PC-3 (cell line): ENCODE results near the gene UNC5B. TPM values are rescaled to one million over a fixed set of nuclear protein-coding genes. Genes with fewer than 3 reads are reported as not detected.

Experiments used
- ATAC-seq: fragments of 200-7000 bp; cut with Tn5 transposase; 2 replicates; pipeline ENCODE4 v1.9.1; 2020; ENCODE audit warnings: mild to moderate bottlenecking, moderate library complexity
- BruUV-seq: library from RNA; stranded (reverse); fragments of 400-500 nt; replicated peaks from 2 replicates; lab custom pipeline; 2021; lab: Mats Ljungman, UMichigan
- CTCF ChIA-PET: fragments of 300-600 bp; sonication (Branson Sonifier 250); formaldehyde crosslinking; loops from one replicate; lab custom pipeline; 2022; ENCODE audit warnings: antibody characterized with exemption; lab: Charles Lee
- POLR2A ChIA-PET: fragments of 300-600 bp; sonication (Branson Sonifier 250); formaldehyde crosslinking; loops from one replicate; lab custom pipeline; 2022; ENCODE audit warnings: antibody characterized with exemption; ENCODE audit not compliant: unreplicated experiment; lab: Charles Lee
- DNase-seq: peaks from one replicate; pipeline ENCODE4 v3.0.0-alpha.2; 2015
- H2AFZ ChIP-seq: fragments of 300-600 bp; sonication (generic); 2 replicates; pipeline ENCODE4 v1.6.0; 2016; ENCODE audit warnings: antibody characterized with exemption, low read length
- H3F3A ChIP-seq: fragments of 300-600 bp; sonication (generic); one replicate; pipeline ENCODE4 v1.6.0; 2017; ENCODE audit warnings: antibody characterized with exemption, low read length, control low read depth, mild to moderate bottlenecking; ENCODE audit not compliant: unreplicated experiment
- H3K27ac ChIP-seq: fragments of 300-600 bp; sonication (generic); 2 replicates; pipeline ENCODE4 v1.5.1; 2016; ENCODE audit warnings: mild to moderate bottlenecking, low read length
- H3K27me3 ChIP-seq: fragments of 300-600 bp; sonication (generic); 2 replicates; pipeline ENCODE4 v1.6.1; 2016; ENCODE audit warnings: low read length, mixed read lengths
- H3K36me3 ChIP-seq: fragments of 300-600 bp; sonication (generic); 2 replicates; pipeline ENCODE4 v1.6.1; 2016; ENCODE audit warnings: low read depth, mixed run types, low read length, mixed read lengths
- H3K4me1 ChIP-seq: fragments of 300-600 bp; sonication (generic); 2 replicates; pipeline ENCODE4 v1.5.1; 2016; ENCODE audit warnings: low read length; ENCODE audit not compliant: insufficient read depth
- H3K4me2 ChIP-seq: fragments of 300-600 bp; sonication (generic); 2 replicates; pipeline ENCODE4 v1.6.0; 2016; ENCODE audit warnings: low read length
- H3K4me3 ChIP-seq: fragments of 300-600 bp; sonication (generic); 2 replicates; pipeline ENCODE4 v1.5.1; 2016; ENCODE audit warnings: mild to moderate bottlenecking, low read length, mixed read lengths
- H3K79me2 ChIP-seq: fragments of 300-600 bp; sonication (generic); 2 replicates; pipeline ENCODE4 v1.6.1; 2017; ENCODE audit warnings: low read length, mixed read lengths
- H3K9ac ChIP-seq: fragments of 300-600 bp; sonication (generic); 2 replicates; pipeline ENCODE4 v1.6.0; 2016; ENCODE audit warnings: mild to moderate bottlenecking, low read length
- H3K9me2 ChIP-seq: fragments of 300-600 bp; sonication (generic); replicated peaks from 2 replicates; pipeline ENCODE4 v1.6.1; 2016; ENCODE audit warnings: mixed run types, low read length, mixed read lengths
- H3K9me3 ChIP-seq: fragments of 300-600 bp; sonication (generic); 2 replicates; pipeline ENCODE4 v1.6.1; 2016; ENCODE audit warnings: low read length, mixed read lengths
- H4K20me1 ChIP-seq: fragments of 300-600 bp; sonication (generic); 2 replicates; pipeline ENCODE4 v1.6.1; 2016; ENCODE audit warnings: low read length, mixed read lengths
- CTCF ChIP-seq: fragments of 300-600 bp; sonication (generic); conservative IDR thresholded peaks from 2 replicates; pipeline ENCODE4 v1.5.1; 2017; ENCODE audit warnings: antibody characterized with exemption, low read depth, mild to moderate bottlenecking, low read length
- EZH2 ChIP-seq: fragments of 300-600 bp; sonication (generic); IDR thresholded peaks from one replicate; pipeline ENCODE4 v1.6.1; 2017; ENCODE audit warnings: antibody characterized with exemption, mild to moderate bottlenecking, low read length; ENCODE audit not compliant: unreplicated experiment
- EZH2phosphoT487 ChIP-seq: fragments of 300-600 bp; sonication (generic); IDR thresholded peaks from 2 replicates; pipeline ENCODE4 v1.6.1; 2018; ENCODE audit warnings: mild to moderate bottlenecking, antibody characterized with exemption, low read length, borderline replicate concordance
- intact Hi-C: fragments of 100-400 bp; cut with micrococcal nuclease; formaldehyde crosslinking; loops from 2 replicates; pipeline ENCODE4 v1.9.0; 2023
- total RNA-seq: library from RNA; depleted of rRNA; stranded (reverse); fragments of >200 nt; gene quantifications from 2 replicates; pipeline ENCODE4 v1.2.3, GENCODE V29; 2014

The UNC5B gene
- total RNA-seq, 1 experiment from 2014 or later, result 0.26 TPM

GRCh38 chr10:71209352-71209715 is 3.0 kb upstream of the UNC5B start:
- Histone ChIP-seq H3K36me3 (no peaks in the 10 kb centered on the region), H4K20me1 (no peaks in the 10 kb centered on the region), H3K4me2 (no peak overlapping the region), H3K79me2 (no peaks in the 10 kb centered on the region), H3K27ac (no peak overlapping the region), H3K4me3 (no peak overlapping the region), H3K4me1 (peaks cover 9% of the 10 kb centered on the region; the same call in 1 of the 2 replicates), H2AFZ (no peak overlapping the region), H3K9me2 (no peaks in the 10 kb centered on the region), H3F3A (no peaks in the 10 kb centered on the region), H3K9me3 (no peaks in the 10 kb centered on the region), H3K9ac (no peak overlapping the region), H3K27me3 (peaks cover 42% of the 10 kb centered on the region)
- ChIA-PET CTCF (interaction anchor here (0.6 kb wide), 1 partner anchor 130 kb away, joined by 3 read pairs; no protein-coding TSS in a partner anchor), POLR2A (no interaction called here)
- intact Hi-C loops, result loop anchor here (2.0 kb wide), 1 partner anchor 285 kb away; no protein-coding TSS in a partner anchor
- no peak for TF ChIP-seq EZH2
- no peak for TF ChIP-seq EZH2phosphoT487
- TF ChIP-seq CTCF, result no peak; the same call in 1 of the 2 replicates
- ATAC-seq (no peak), DNase-seq (no peak)
- BruUV-seq, result no TSS peak

- H3K36me3 ChIP-seq, result no peaks in the 10 kb centered on the region
- H3K27ac ChIP-seq, result no peak overlapping the region
- H3K4me2 ChIP-seq, result no peak overlapping the region
- peaks cover 9% of the 10 kb centered on the region; the same call in 1 of the 2 replicates for H3K4me1 ChIP-seq
- H3K9me2 ChIP-seq, result no peaks in the 10 kb centered on the region
- ChIA-PET CTCF (interaction anchor here (0.6 kb wide), 1 partner anchor 130 kb away, joined by 3 read pairs; no protein-coding TSS in a partner anchor), POLR2A (no interaction called here)
- H4K20me1 ChIP-seq, result no peaks in the 10 kb centered on the region
- intact Hi-C loops, result loop anchor here (2.0 kb wide), 1 partner anchor 285 kb away; no protein-coding TSS in a partner anchor
- TF ChIP-seq CTCF, result no peak
- no peak for TF ChIP-seq EZH2phosphoT487
- no peak for TF ChIP-seq EZH2
- no peaks in the 10 kb centered on the region for H3F3A ChIP-seq
- H3K27me3 ChIP-seq, result peaks cover 42% of the 10 kb centered on the region
- DNase-seq (no peak), ATAC-seq (no peak)
- no peak overlapping the region for H3K9ac ChIP-seq
- no peak overlapping the region for H2AFZ ChIP-seq
- no peaks in the 10 kb centered on the region for H3K9me3 ChIP-seq
- BruUV-seq, result no TSS peak
- H3K4me3 ChIP-seq, result no peak overlapping the region
- H3K79me2 ChIP-seq, result no peaks in the 10 kb centered on the region
These were observed 2.4 kb upstream of the UNC5B start for GRCh38 chr10:71209731-71210541.

GRCh38 chr10:71210542-71210871 is 1.9 kb upstream of the UNC5B start:
- H3K4me3 ChIP-seq, result no peak overlapping the region
- no peak overlapping the region for H2AFZ ChIP-seq
- H3K36me3 ChIP-seq, result no peaks in the 10 kb centered on the region
- peaks cover 42% of the 10 kb centered on the region for H3K27me3 ChIP-seq
- intact Hi-C loops, result no loop called here
- H3F3A ChIP-seq, result no peaks in the 10 kb centered on the region
- H3K9me2 ChIP-seq, result no peaks in the 10 kb centered on the region
- DNase-seq (no peak), ATAC-seq (no peak)
- no peak overlapping the region for H3K9ac ChIP-seq
- no peaks in the 10 kb centered on the region for H3K79me2 ChIP-seq
- TF ChIP-seq CTCF (no peak), EZH2 (no peak), EZH2phosphoT487 (no peak)
- CTCF ChIA-PET, result no interaction called here
- no peak overlapping the region for H3K27ac ChIP-seq
- POLR2A ChIA-PET, result no interaction called here
- BruUV-seq, result no TSS peak
- peaks cover 9% of the 10 kb centered on the region; the same call in 1 of the 2 replicates for H3K4me1 ChIP-seq
- H3K4me2 ChIP-seq, result no peak overlapping the region
- no peaks in the 10 kb centered on the region for H3K9me3 ChIP-seq
- H4K20me1 ChIP-seq, result no peaks in the 10 kb centered on the region
